ENCODE data around the gene FN1.

The FN1 gene

GRCh38 chr2:215367662-215368492 is 68.0 kb downstream of the FN1 start:
- H3K4me3 ChIP-seq (ENCODE audit: low read depth in 1 of 2, low read length in 2 of 2), result no peak overlapping the region
- no peak overlapping the region for H3K27ac ChIP-seq (ENCODE audit: low read depth, low read length)
- H3K36me3 ChIP-seq (ENCODE audit: insufficient read depth, low read length), result peaks cover 86% of the 10 kb centered on the region
- no peaks in the 10 kb centered on the region for H3K4me1 ChIP-seq (ENCODE audit: insufficient read depth, low read length)
- no peaks in the 10 kb centered on the region for H3K27me3 ChIP-seq (ENCODE audit: control insufficient read depth in 1 of 2, insufficient read depth in 2 of 2, low read length in 2 of 2)
- no peak overlapping the region for H3K9ac ChIP-seq (ENCODE audit: low read length)
- H3K9me3 ChIP-seq (ENCODE audit: low read length), result no peaks in the 10 kb centered on the region

GRCh38 chr2:215366440-215367032 is 69.3 kb downstream of the FN1 start:
- H3K9me3 ChIP-seq (ENCODE audit: low read length), result no peaks in the 10 kb centered on the region
- no peaks in the 10 kb centered on the region for H3K27me3 ChIP-seq (ENCODE audit: control insufficient read depth in 1 of 2, insufficient read depth in 2 of 2, low read length in 2 of 2)
- no peaks in the 10 kb centered on the region for H3K4me1 ChIP-seq (ENCODE audit: insufficient read depth, low read length)
- peaks cover 85% of the 10 kb centered on the region for H3K36me3 ChIP-seq (ENCODE audit: insufficient read depth, low read length)
- no peak overlapping the region for H3K4me3 ChIP-seq (ENCODE audit: low read depth in 1 of 2, low read length in 2 of 2)
- no peak overlapping the region for H3K27ac ChIP-seq (ENCODE audit: low read depth, low read length)
- no peak overlapping the region for H3K9ac ChIP-seq (ENCODE audit: low read length)

- no peaks in the 10 kb centered on the region for H3K9me3 ChIP-seq (ENCODE audit: low read length)
- H3K27ac ChIP-seq (ENCODE audit: low read depth, low read length), result no peak overlapping the region
- no peaks in the 10 kb centered on the region for H3K4me1 ChIP-seq (ENCODE audit: insufficient read depth, low read length)
- peaks cover 85% of the 10 kb centered on the region for H3K36me3 ChIP-seq (ENCODE audit: insufficient read depth, low read length)
- no peaks in the 10 kb centered on the region for H3K27me3 ChIP-seq (ENCODE audit: control insufficient read depth in 1 of 2, insufficient read depth in 2 of 2, low read length in 2 of 2)
- H3K4me3 ChIP-seq (ENCODE audit: low read depth in 1 of 2, low read length in 2 of 2), result no peak overlapping the region
- no peak overlapping the region for H3K9ac ChIP-seq (ENCODE audit: low read length)
Observed at GRCh38 chr2:215365184-215365658, 70.6 kb downstream of the FN1 start.

- no peak overlapping the region for H3K9ac ChIP-seq (ENCODE audit: low read length)
- peaks cover 81% of the 10 kb centered on the region for H3K36me3 ChIP-seq (ENCODE audit: insufficient read depth, low read length)
Observed at GRCh38 chr2:215364157-215365155, 71.4 kb downstream of the FN1 start.

GRCh38 chr2:215363461-215364156 is 72.3 kb downstream of the FN1 start:
- Histone ChIP-seq H3K4me1 (ENCODE audit: insufficient read depth, low read length) (no peaks in the 10 kb centered on the region), H3K9me3 (ENCODE audit: low read length) (no peaks in the 10 kb centered on the region), H3K9ac (ENCODE audit: low read length) (no peak overlapping the region), H3K36me3 (ENCODE audit: insufficient read depth, low read length) (peaks cover 79% of the 10 kb centered on the region), H3K4me3 (ENCODE audit: low read depth in 1 of 2, low read length in 2 of 2) (no peak overlapping the region), H3K27me3 (ENCODE audit: control insufficient read depth in 1 of 2, insufficient read depth in 2 of 2, low read length in 2 of 2) (no peaks in the 10 kb centered on the region), H3K27ac (ENCODE audit: low read depth, low read length) (no peak overlapping the region)

More at GRCh38 chr2:215364157-215365155, 71.4 kb downstream of the FN1 start:
- Histone ChIP-seq H3K4me1 (ENCODE audit: insufficient read depth, low read length) (no peaks in the 10 kb centered on the region), H3K4me3 (ENCODE audit: low read depth in 1 of 2, low read length in 2 of 2) (no peak overlapping the region), H3K27me3 (ENCODE audit: control insufficient read depth in 1 of 2, insufficient read depth in 2 of 2, low read length in 2 of 2) (no peaks in the 10 kb centered on the region), H3K27ac (ENCODE audit: low read depth, low read length) (no peak overlapping the region), H3K9me3 (ENCODE audit: low read length) (no peaks in the 10 kb centered on the region)

GRCh38 chr2:215363039-215363438 is 72.8 kb downstream of the FN1 start:
- no peak overlapping the region for H3K9ac ChIP-seq (ENCODE audit: low read length)
- no peaks in the 10 kb centered on the region for H3K27me3 ChIP-seq (ENCODE audit: control insufficient read depth in 1 of 2, insufficient read depth in 2 of 2, low read length in 2 of 2)
- no peak overlapping the region for H3K27ac ChIP-seq (ENCODE audit: low read depth, low read length)
- H3K4me1 ChIP-seq (ENCODE audit: insufficient read depth, low read length), result no peaks in the 10 kb centered on the region
- H3K9me3 ChIP-seq (ENCODE audit: low read length), result no peaks in the 10 kb centered on the region
- peaks cover 73% of the 10 kb centered on the region for H3K36me3 ChIP-seq (ENCODE audit: insufficient read depth, low read length)
- H3K4me3 ChIP-seq (ENCODE audit: low read depth in 1 of 2, low read length in 2 of 2), result no peak overlapping the region

GRCh38 chr2:215362562-215362904 is 73.3 kb downstream of the FN1 start:
- H3K4me1 ChIP-seq (ENCODE audit: insufficient read depth, low read length), result no peaks in the 10 kb centered on the region
- no peak overlapping the region for H3K4me3 ChIP-seq (ENCODE audit: low read depth in 1 of 2, low read length in 2 of 2)
- H3K9ac ChIP-seq (ENCODE audit: low read length), result no peak overlapping the region
- no peak overlapping the region for H3K27ac ChIP-seq (ENCODE audit: low read depth, low read length)
- H3K36me3 ChIP-seq (ENCODE audit: insufficient read depth, low read length), result peaks cover 68% of the 10 kb centered on the region
- no peaks in the 10 kb centered on the region for H3K9me3 ChIP-seq (ENCODE audit: low read length)
- no peaks in the 10 kb centered on the region for H3K27me3 ChIP-seq (ENCODE audit: control insufficient read depth in 1 of 2, insufficient read depth in 2 of 2, low read length in 2 of 2)

GRCh38 chr2:215361876-215362561 is 73.8 kb downstream of the FN1 start:
- Histone ChIP-seq H3K9ac (ENCODE audit: low read length) (no peak overlapping the region), H3K36me3 (ENCODE audit: insufficient read depth, low read length) (peaks cover 63% of the 10 kb centered on the region), H3K27me3 (ENCODE audit: control insufficient read depth in 1 of 2, insufficient read depth in 2 of 2, low read length in 2 of 2) (no peaks in the 10 kb centered on the region), H3K9me3 (ENCODE audit: low read length) (no peaks in the 10 kb centered on the region), H3K27ac (ENCODE audit: low read depth, low read length) (no peak overlapping the region), H3K4me3 (ENCODE audit: low read depth in 1 of 2, low read length in 2 of 2) (no peak overlapping the region), H3K4me1 (ENCODE audit: insufficient read depth, low read length) (no peaks in the 10 kb centered on the region)

GRCh38 chr2:215361211-215361875 is 74.5 kb downstream of the FN1 start:
- H3K4me3 ChIP-seq (ENCODE audit: low read depth in 1 of 2, low read length in 2 of 2), result no peak overlapping the region
- peaks cover 56% of the 10 kb centered on the region for H3K36me3 ChIP-seq (ENCODE audit: insufficient read depth, low read length)
- no peaks in the 10 kb centered on the region for H3K9me3 ChIP-seq (ENCODE audit: low read length)
- no peak overlapping the region for H3K9ac ChIP-seq (ENCODE audit: low read length)
- H3K27me3 ChIP-seq (ENCODE audit: control insufficient read depth in 1 of 2, insufficient read depth in 2 of 2, low read length in 2 of 2), result no peaks in the 10 kb centered on the region
- H3K4me1 ChIP-seq (ENCODE audit: insufficient read depth, low read length), result no peaks in the 10 kb centered on the region
- no peak overlapping the region for H3K27ac ChIP-seq (ENCODE audit: low read depth, low read length)

- H3K36me3 ChIP-seq (ENCODE audit: insufficient read depth, low read length), result peaks cover 52% of the 10 kb centered on the region
Observed at GRCh38 chr2:215360596-215360995, 75.3 kb downstream of the FN1 start.

More at GRCh38 chr2:215360596-215360995, 75.3 kb downstream of the FN1 start:
- Histone ChIP-seq H3K27me3 (ENCODE audit: control insufficient read depth in 1 of 2, insufficient read depth in 2 of 2, low read length in 2 of 2) (no peaks in the 10 kb centered on the region), H3K27ac (ENCODE audit: low read depth, low read length) (no peak overlapping the region), H3K9ac (ENCODE audit: low read length) (no peak overlapping the region), H3K4me1 (ENCODE audit: insufficient read depth, low read length) (no peaks in the 10 kb centered on the region), H3K9me3 (ENCODE audit: low read length) (no peaks in the 10 kb centered on the region), H3K4me3 (ENCODE audit: low read depth in 1 of 2, low read length in 2 of 2) (no peak overlapping the region)
